ENCODE data around the gene CHRND.
"Not testable (repeated sequence)": the region's sequence is repeated elsewhere in the genome, so short reads cannot be mapped to it uniquely, and the experiment has no call there.

CHRND gene

DNA sequence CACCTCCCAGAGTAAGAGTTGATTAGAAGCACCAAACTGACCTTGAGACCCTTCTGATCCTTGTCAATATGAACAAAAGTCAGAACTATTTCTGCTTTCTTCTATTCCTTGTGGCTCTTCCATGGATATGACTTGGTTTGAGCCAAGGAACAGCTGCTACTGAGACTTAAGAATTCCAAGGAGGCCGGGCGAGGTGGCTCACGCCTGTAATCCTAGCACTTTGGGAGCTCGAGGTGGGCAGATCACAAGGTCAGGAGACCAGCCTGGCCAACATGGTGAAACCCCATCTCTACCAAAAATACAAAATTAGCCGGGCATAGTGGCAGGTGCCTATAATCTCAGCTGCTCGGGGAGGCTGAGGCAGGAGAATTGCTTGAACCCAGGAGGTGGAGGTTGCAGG is 44.5 kb downstream of the CHRND start:
- not testable (repeated sequence) for DNase-seq

DNA sequence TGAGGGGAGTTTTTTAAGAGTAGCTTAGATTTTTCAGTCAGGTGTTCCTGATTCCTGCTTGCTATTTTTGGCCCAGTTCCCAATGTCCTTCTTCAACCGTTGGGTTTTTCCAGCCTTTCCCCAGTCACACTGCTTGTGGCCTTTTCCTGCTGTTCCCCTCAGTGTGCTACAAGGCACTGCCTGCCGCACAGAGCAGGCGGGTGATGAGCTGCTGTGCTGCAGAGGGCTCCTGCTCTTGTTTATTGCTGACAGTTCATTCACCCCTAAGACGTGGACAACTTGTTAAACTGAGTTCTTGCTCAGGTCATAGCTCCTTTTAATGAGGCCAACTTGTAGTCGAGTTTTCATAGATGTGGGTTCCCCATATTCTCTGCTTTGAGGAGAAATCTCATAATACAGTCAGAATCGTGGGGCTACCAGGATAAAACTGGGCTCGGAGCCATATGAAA is 45.1 kb downstream of the CHRND start:
- peak in 2 of 58 donors; percentile 14 to 32 for DNase-seq

GRCh38 chr2:232573042-232573441 is 47.1 kb downstream of the CHRND start:
- DNase-seq = no peak

DNA sequence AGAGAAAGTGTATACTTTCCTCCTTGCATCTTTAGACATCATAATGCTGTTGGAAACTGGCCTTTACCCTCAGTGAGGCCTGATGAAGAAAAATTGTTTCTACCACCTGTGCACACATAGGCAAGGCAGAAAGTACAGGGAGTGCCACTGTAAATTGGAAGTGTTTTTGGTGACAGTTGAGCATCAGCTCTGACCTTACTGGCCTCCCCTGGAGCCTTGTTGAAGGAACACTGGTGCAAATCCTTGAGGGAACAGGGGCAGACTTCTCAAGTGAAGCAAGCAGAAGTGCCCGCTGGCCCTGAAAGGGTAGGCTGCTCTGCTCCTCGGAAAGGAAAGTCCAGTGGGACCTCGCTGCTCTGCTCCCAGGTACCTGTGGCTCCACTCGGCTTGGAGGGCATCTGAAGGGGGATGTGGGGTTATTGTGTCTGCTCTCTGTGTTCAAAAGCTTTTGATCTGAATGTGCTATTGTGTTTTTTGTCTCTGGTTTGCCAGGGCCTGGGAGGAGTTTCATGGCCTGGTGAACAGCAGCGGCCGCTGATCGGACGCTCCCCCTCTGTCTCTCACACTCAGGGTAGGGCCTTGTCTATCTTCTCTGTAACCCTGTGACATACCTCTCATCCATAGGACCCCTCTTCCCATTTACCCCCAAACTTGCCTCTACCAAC is 47.9 kb downstream of the CHRND start:
- DNase-seq = peak in 8 of 58 donors; percentile 15 to 34 (median 22)

DNA sequence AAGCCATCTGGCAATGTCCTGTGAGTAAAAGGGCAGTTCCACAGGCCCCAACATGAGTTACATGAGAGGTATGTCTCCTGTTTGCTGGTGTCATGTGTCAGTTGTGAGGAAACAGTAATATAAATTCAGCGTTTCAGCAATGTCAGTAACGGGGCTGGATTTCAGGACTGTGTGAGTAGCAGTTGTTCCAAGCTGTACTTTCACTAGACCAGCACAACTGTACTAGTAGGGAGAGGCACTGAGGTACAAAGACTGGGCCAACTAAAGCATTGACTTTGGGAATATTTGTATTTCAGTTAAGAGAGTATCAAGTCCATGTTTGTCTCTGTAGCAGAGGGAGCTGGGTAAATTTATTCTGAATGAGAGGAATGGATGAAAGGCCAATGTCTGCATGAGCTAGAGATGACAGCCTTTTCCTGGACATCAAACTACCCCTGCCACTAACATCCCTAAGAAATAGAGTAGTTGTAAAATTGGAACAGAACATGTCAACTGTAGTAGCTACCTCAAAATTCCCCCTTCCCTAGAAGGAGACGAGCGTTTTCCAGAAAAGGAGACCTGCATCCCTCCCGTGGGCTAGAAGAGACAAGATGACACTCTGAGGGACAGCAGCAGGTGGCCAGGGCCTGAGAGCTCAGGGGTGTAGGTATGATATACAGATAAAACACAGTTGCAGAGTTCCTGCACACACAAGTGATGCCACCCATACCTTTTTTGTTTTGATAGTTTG is 48.9 kb downstream of the CHRND start:
- no peak for DNase-seq

- no peak for DNase-seq
Measured at GRCh38 chr2:232575404-232575746, 49.4 kb downstream of the CHRND start.

GRCh38 chr2:232576995-232577394 is 51.0 kb downstream of the CHRND start:
- DNase-seq = no peak

GRCh38 chr2:232577841-232578240 is 51.9 kb downstream of the CHRND start:
- no peak for DNase-seq

DNA sequence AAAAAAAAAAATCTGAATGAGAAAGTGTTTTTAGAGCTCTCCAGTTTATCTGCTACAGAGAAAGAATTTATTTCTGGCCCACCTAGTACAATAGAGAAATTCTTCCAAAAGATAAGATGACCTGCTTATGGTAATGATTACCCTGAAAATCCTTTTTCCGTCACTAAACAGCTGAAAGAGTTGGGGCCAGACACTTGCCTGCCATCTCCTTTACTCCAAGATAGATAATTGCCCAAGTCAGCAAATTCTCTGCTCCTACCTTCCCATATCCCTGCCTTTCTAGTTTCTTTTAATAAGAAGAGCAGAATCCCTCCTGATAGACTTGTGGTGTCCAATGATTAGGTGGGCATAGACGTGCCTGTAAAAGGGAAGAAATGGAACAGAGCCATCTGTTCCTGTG is 52.7 kb downstream of the CHRND start:
- DNase-seq = no peak

DNA sequence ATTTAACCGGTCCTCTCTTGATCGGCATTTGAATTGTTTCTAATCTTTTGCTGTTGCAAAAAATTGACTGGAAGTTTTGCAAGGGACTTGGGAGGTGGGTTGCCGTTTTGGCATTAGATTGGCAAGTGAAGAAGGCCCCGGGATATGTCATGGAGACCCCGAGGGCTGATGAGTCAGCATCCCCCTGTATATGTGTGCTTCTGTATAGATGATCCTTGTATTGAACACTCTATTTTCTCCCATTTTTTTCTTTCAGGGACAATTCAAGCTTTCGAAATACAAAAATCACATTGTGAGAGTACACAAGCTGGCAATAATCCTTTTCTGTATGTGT is 54.7 kb downstream of the CHRND start:
- DNase-seq = no peak

DNA sequence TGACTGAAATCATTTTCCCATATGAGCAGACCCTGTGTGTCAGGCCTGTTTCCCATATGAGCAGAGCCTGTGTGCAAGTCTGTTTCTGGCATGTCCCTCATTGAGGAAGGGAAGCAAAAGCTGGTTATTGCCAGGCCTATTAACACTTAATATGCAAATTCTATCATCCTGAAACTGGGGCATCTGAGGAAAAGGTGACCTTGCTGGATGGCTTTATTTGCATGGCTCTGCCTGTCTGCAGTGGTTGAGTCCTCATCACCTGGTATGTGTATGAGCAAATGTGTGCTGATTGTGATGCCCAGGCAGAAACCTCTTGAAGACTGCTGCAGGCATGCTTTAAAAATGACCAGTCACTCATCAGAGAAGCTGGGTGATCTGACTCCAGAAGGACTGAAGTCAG is 55.8 kb downstream of the CHRND start:
- no peak for DNase-seq

DNA sequence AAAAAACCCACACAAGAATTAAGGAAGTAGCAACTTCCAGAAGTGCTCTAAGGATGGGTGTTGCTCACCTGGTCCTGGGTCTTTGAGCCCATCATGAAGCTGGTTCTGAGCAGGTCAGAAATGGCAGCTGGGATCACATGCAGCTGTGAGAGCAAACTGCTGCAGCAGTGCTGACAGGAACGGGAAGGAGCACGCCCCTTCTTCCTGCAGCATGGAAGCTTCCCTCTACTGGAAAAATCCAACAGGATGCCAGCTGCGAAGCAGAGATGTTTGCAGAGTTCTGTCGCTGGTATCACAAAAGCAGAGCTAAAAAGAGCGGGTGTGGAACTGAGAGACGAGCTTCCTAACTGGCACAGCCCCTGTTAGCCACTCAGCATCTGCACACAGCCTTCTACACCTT is 58.3 kb downstream of the CHRND start:
- DNase-seq = peak in 2 of 58 donors; percentile 20 to 21

Data from anterior cingulate cortex (tissue), 58 donors.